Transverse colon (tissue), 4 donors: ENCODE results near the gene USP6NL. TPM values are rescaled to one million over a fixed set of nuclear protein-coding genes. Genes with fewer than 3 reads are reported as not detected.

Experiments
- DNase-seq: peaks from one replicate; pipeline ENCODE4 v3.0.0-alpha.2; 2019
- H3K27ac ChIP-seq, 4 donors: fragments of 200-600 bp; sonication (generic); 2 replicates each; pipeline ENCODE4 v1.5.1; 2016 to 2018; ENCODE audit warnings: inconsistent platforms in 4 of 4
- H3K27me3 ChIP-seq: fragments of 200-600 bp; sonication (generic); 2 replicates; pipeline ENCODE4 v1.5.1; 2017; ENCODE audit warnings: inconsistent platforms
- H3K36me3 ChIP-seq, 4 donors: fragments of 200-600 bp; sonication (generic); 2 replicates each; pipeline ENCODE4 v1.5.1; 2017 to 2019; ENCODE audit warnings: inconsistent platforms in 4 of 4
- H3K4me1 ChIP-seq, 4 donors: fragments of 200-600 bp; sonication (generic); 2 replicates each; pipeline ENCODE4 v1.5.1; 2017 to 2020; ENCODE audit warnings: inconsistent platforms in 4 of 4
- H3K4me3 ChIP-seq, 4 donors: fragments of 200-600 bp; sonication (generic); 1 replicate in 1 of 4; 2 replicates in 3 of 4; pipeline versions ENCODE4 v1.5.1 to v1.6.1; 2017 to 2019; ENCODE audit warnings: inconsistent platforms in 4 of 4
- H3K9me3 ChIP-seq, 2 donors: fragments of 200-600 bp; sonication (generic); 2 replicates each; pipeline ENCODE4 v1.5.1; 2017 to 2019; ENCODE audit warnings: inconsistent platforms in 2 of 2
- EP300 ChIP-seq: sonication (generic); formaldehyde crosslinking; IDR thresholded peaks from one replicate; pipeline ENCODE4 v1.6.1; 2017; ENCODE audit warnings: antibody characterized with exemption, low read depth
- POLR2A ChIP-seq: fragments of 450-650 bp; IDR thresholded peaks from one replicate; pipeline ENCODE4 v1.6.1; 2016; ENCODE audit warnings: antibody characterized with exemption, mild to moderate bottlenecking, moderate library complexity
- POLR2AphosphoS5 ChIP-seq, 3 donors: sonication (generic); formaldehyde crosslinking; IDR thresholded peaks; one replicate each; pipeline ENCODE4 v1.6.1; 2016; ENCODE audit warnings: antibody characterized with exemption in 3 of 3
- WGBS, 2 donors: methylation state at CpG; one replicate each; pipeline ENCODE4 v1.1.5; 2018; ENCODE audit warnings: low coverage in 1 of 2; 5-methylcytosine and 5-hydroxymethylcytosine counted together
- in situ Hi-C, 4 donors: fragments of 200-750 bp; cut with MboI; loops; one replicate each; pipeline versions ENCODE4 v1.15.0 to v1.15.1; 2017; ENCODE audit warnings: low sequenced_read_pairs in 3 of 4, low pct_ligation_motif_present in 1 of 4, low pct_unique_long_range_greater_than_20kb in 1 of 4
- intact Hi-C: fragments of 100-400 bp; cut with DNase I; formaldehyde crosslinking; loops from one replicate; pipeline ENCODE4 v1.15.1; 2023; ENCODE audit warnings: low total_unique reads
- total RNA-seq, 4 donors: library from RNA; depleted of rRNA; stranded (reverse); fragments of >200 nt; gene quantifications; one replicate each; pipeline ENCODE4 v1.1.0, GENCODE V29; 2016
- TF ChIP-seq, protein P1 (sequence below), 5 experiments: fragments of 200-600 bp in 3 of 5; fragments of 450-650 bp in 2 of 5; sonication (generic) in 3 of 5; IDR thresholded peaks; 1 replicate in 2 of 5; 2 replicates in 3 of 5; pipeline ENCODE4 v1.5.1; 2016 to 2017; ENCODE audit warnings: antibody characterized with exemption in 5 of 5, inconsistent platforms in 3 of 5, mild to moderate bottlenecking in 2 of 5, moderate library complexity in 1 of 5

Gene USP6NL
- total RNA-seq, 4 donors from 2014 or later = 17.3 to 45.8 (median 26.6) TPM

GRCh38 chr10:11527691-11528255 lies 83.7 kb downstream of the USP6NL start:
- in situ Hi-C loops = no loop called here

GRCh38 chr10:11527068-11527467 lies 84.4 kb downstream of the USP6NL start:
- no peaks in the 10 kb centered on the region for H3K27me3 ChIP-seq
- peaks cover 0 to 39% (median 3%) of the 10 kb centered on the region in 4 donors for H3K4me1 ChIP-seq
- intact Hi-C loops = no loop called here
- TF ChIP-seq POLR2AphosphoS5 (IDR thresholded peaks at IDR 0.05) = no peak
- no peak for TF ChIP-seq EP300
- TF ChIP-seq POLR2A = no peak
- TF ChIP-seq, protein P1, sequence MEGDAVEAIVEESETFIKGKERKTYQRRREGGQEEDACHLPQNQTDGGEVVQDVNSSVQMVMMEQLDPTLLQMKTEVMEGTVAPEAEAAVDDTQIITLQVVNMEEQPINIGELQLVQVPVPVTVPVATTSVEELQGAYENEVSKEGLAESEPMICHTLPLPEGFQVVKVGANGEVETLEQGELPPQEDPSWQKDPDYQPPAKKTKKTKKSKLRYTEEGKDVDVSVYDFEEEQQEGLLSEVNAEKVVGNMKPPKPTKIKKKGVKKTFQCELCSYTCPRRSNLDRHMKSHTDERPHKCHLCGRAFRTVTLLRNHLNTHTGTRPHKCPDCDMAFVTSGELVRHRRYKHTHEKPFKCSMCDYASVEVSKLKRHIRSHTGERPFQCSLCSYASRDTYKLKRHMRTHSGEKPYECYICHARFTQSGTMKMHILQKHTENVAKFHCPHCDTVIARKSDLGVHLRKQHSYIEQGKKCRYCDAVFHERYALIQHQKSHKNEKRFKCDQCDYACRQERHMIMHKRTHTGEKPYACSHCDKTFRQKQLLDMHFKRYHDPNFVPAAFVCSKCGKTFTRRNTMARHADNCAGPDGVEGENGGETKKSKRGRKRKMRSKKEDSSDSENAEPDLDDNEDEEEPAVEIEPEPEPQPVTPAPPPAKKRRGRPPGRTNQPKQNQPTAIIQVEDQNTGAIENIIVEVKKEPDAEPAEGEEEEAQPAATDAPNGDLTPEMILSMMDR (IDR thresholded peaks at IDR 0.05) = no peak
- peak overlapping the region in 3 of 4 donors; percentile 36 to 56 (median 37) for H3K27ac ChIP-seq
- H3K36me3 ChIP-seq = peaks cover 0 to 7% (median 0%) of the 10 kb centered on the region in 4 donors
- in situ Hi-C loops = no loop called here
- H3K4me3 ChIP-seq = no peak overlapping the region
- no peaks in the 10 kb centered on the region for H3K9me3 ChIP-seq
- 90 to 93% methylated on average over 4 of the region's 4 CpGs for WGBS, 2 donors
- DNase-seq = no peak

More at GRCh38 chr10:11527691-11528255, 83.7 kb downstream of the USP6NL start:
- no peak for DNase-seq
- no peak for TF ChIP-seq POLR2A
- no peak for TF ChIP-seq EP300
- TF ChIP-seq, protein P1 (IDR thresholded peaks at IDR 0.05) = no peak
- no peak for TF ChIP-seq POLR2AphosphoS5 (IDR thresholded peaks at IDR 0.05)
- 43 to 49% methylated on average over 4 of the region's 4 CpGs for WGBS, 2 donors
- Histone ChIP-seq H3K9me3 (no peaks in the 10 kb centered on the region), H3K27me3 (no peaks in the 10 kb centered on the region), H3K4me1 (peaks cover 0 to 39% (median 6%) of the 10 kb centered on the region in 4 donors), H3K4me3 (peak overlapping the region in 1 of 4 donors; percentile 20), H3K27ac (peak overlapping the region in 3 of 4 donors; percentile 36 to 56 (median 37)), H3K36me3 (peaks cover 0 to 7% (median 0%) of the 10 kb centered on the region in 4 donors)
- intact Hi-C loops = no loop called here

DNA sequence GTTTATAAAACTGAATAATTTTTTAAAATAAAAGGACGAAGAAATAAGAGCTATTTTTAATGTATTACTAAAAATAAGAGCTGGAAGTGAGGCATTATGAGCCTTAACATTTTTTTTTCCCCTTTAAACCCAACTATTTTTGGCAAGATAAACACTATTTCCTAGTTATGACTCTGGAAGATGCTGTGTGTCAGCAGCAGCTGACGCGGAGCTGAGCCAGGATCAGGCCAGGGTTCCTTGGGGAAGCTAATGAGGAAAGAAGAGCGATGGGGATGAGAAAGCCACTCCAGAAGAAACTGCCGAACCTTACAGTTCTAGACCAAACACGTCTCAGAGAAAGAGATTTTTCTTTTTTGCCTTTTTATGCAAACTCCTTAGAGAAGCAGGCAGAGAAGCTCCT lies 85.9 kb downstream of the USP6NL start:
- Histone ChIP-seq H3K27me3 (no peaks in the 10 kb centered on the region), H3K4me3 (no peak overlapping the region), H3K27ac (peak overlapping the region in 2 of 4 donors; percentile 9 to 32), H3K36me3 (peaks cover 0 to 7% (median 0%) of the 10 kb centered on the region in 4 donors), H3K9me3 (no peaks in the 10 kb centered on the region), H3K4me1 (peaks cover 0 to 34% (median 3%) of the 10 kb centered on the region in 4 donors)
- in situ Hi-C loops = no loop called here
- intact Hi-C loops = no loop called here
- TF ChIP-seq, protein P1 (IDR thresholded peaks at IDR 0.05) = no peak
- TF ChIP-seq EP300 = no peak
- TF ChIP-seq POLR2A = no peak
- peak in 1 of 3 donors; percentile 7 for TF ChIP-seq POLR2AphosphoS5 (IDR thresholded peaks at IDR 0.05)
- peak; percentile 27 for DNase-seq
- 58 to 83% methylated on average over 6 of the region's 6 CpGs for WGBS, 2 donors

DNA sequence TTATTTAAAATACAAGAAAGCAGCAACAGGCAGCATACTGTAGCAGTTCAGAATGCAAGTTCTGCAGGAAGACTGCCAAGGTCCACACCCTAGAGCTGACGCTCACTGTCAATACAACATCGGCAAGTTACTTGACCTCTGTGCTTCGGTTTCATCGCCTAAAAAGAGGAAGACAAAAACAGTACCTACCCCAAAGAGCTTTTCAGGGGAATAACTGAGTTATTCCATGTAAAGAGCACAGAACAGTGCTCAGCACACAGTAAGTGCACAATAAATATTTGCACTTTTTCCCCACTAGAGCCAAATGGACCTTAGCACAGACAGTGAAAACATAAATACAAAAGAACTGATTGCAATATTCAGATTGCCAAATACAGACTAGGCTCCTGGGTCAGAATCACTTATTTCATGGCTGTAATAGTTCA lies 88.6 kb downstream of the USP6NL start:
- TF ChIP-seq POLR2AphosphoS5 (IDR thresholded peaks at IDR 0.05) = no peak
- no peak for TF ChIP-seq EP300
- TF ChIP-seq, protein P1 (IDR thresholded peaks at IDR 0.05) = no peak
- TF ChIP-seq POLR2A = no peak
- intact Hi-C loops (no loop called here), in situ Hi-C loops (no loop called here)
- Histone ChIP-seq H3K27me3 (no peaks in the 10 kb centered on the region), H3K9me3 (no peaks in the 10 kb centered on the region), H3K27ac (peak overlapping the region in 1 of 4 donors; percentile 3), H3K36me3 (peaks cover 0 to 7% (median 0%) of the 10 kb centered on the region in 4 donors), H3K4me1 (peaks cover 0 to 19% (median 0%) of the 10 kb centered on the region in 4 donors), H3K4me3 (no peak overlapping the region)
- WGBS, 2 donors = 13 to 27% methylated on average over 3 to 4 of the region's 4 CpGs
- peak; percentile 53 for DNase-seq
